ENCODE measurements around the gene SORT1. TPM values are rescaled to one million over a fixed set of nuclear protein-coding genes. Genes with fewer than 3 reads are reported as not detected.

Gene SORT1
- total and polyA plus RNA-seq, 2 of the 8 experiments (the other 6 are each of a cell fraction or from before 2014, with no cell fraction given) = 18.7 to 69.6 TPM

- Histone ChIP-seq H2BK20ac (ENCODE audit: low read length) (no peak overlapping the region), H4K8ac (ENCODE audit: extremely low read depth, insufficient read depth, low read length) (no peak overlapping the region), H3K36me3 (ENCODE audit: control insufficient read depth in 2 of 4, insufficient read depth in 4 of 4, low read length in 3 of 4) (no peaks in the 10 kb centered on the region), H2BK15ac (ENCODE audit: low read length) (no peak overlapping the region), H3K27ac (ENCODE audit: low read depth, low read length) (no peak overlapping the region), H3K56ac (replicated peaks; ENCODE audit: insufficient read length, low read depth, low read length) (no peak overlapping the region), H3K27me3 (replicated peaks in 1 of 4; ENCODE audit: control insufficient read depth in 3 of 4, extremely low read depth in 1 of 4, insufficient read depth in 3 of 4, low read length in 3 of 4) (no peaks in the 10 kb centered on the region), H3K23ac (ENCODE audit: insufficient read length) (no peak overlapping the region), H2BK12ac (ENCODE audit: low read depth, low read length) (no peak overlapping the region), H3K23me2 (ENCODE audit: low read depth, low read length) (no peaks in the 10 kb centered on the region; the same call in 1 of the 2 replicates), H3K9ac (replicated peaks in 1 of 4; ENCODE audit: extremely low read depth in 1 of 4, low read depth in 3 of 4, low read length in 3 of 4) (no peak overlapping the region), H3K4me2 (ENCODE audit: insufficient read depth in 1 of 2, low read depth in 2 of 2, low read length in 2 of 2) (no peak overlapping the region), H2BK120ac (replicated peaks; ENCODE audit: low read depth, low read length) (no peak overlapping the region), H3K4me3 (ENCODE audit: extremely low read depth in 1 of 4, insufficient read depth in 2 of 4, low read depth in 3 of 4, low read length in 4 of 4) (no peak overlapping the region), H4K91ac (replicated peaks; ENCODE audit: insufficient read length, low read length) (no peak overlapping the region), H2AK5ac (ENCODE audit: low read depth, low read length) (no peak overlapping the region), H3K14ac (ENCODE audit: insufficient read length) (no peak overlapping the region), H2AFZ (ENCODE audit: low read length) (no peak overlapping the region), H3K4ac (replicated peaks; ENCODE audit: insufficient read length, low read depth, low read length) (no peak overlapping the region), H3K79me2 (ENCODE audit: control insufficient read depth in 1 of 2, insufficient read depth in 2 of 2, low read length in 2 of 2) (peaks cover 3 to 96% of the 10 kb centered on the region in 2 experiments; a peak in 3 of 4 replicates), H3K4me1 (replicated peaks in 1 of 4; ENCODE audit: control insufficient read depth in 3 of 4, insufficient read depth in 4 of 4, low read length in 3 of 4) (peaks cover 0 to 16% (median 3%) of the 10 kb centered on the region in 4 experiments; a peak in 3 of 7 replicates), H4K20me1 (replicated peaks in 1 of 2; ENCODE audit: control insufficient read depth in 1 of 2, insufficient read depth in 2 of 2, low read length in 2 of 2) (peaks cover 0 to 10% of the 10 kb centered on the region in 2 experiments), H2BK5ac (ENCODE audit: low read depth, low read length) (no peak overlapping the region), H3K18ac (ENCODE audit: extremely low read depth, low read length) (no peak overlapping the region), H3K9me3 (ENCODE audit: insufficient read depth in 2 of 2, low read depth in 1 of 2, low read length in 1 of 2) (no peaks in the 10 kb centered on the region), H4K5ac (ENCODE audit: insufficient read length, low read depth, low read length) (no peak overlapping the region), H3K79me1 (ENCODE audit: low read depth, low read length) (peaks cover 8% of the 10 kb centered on the region; the same call in 1 of the 2 replicates)
- FAIRE-seq (no peak), DNase-seq (ENCODE audit: low read depth in 1 of 2, low spot score in 2 of 2) (no peak)
- 84% methylated on average over 2 of the region's 2 CpGs; no CpG with 5 or more reads in 1 of the 2 experiments for WGBS, 2 experiments (ENCODE audit: extremely low coverage in 1 of 2, insufficient coverage in 1 of 2, insufficient read length in 1 of 2, insufficient replicate concordance in 2 of 2, low coverage in 1 of 2, low lambda C conversion rate in 2 of 2, missing lambda C conversion rate in 1 of 2)
- CTCF ChIA-PET (ENCODE audit: partially characterized antibody) = interaction anchor here (0.6 to 2.4 kb wide), 5 partner anchors 10 to 109 kb away, joined by 3 to 14 read pairs (median 5); partner anchors contain the start of gene SORT1
- POLR2A ChIA-PET (ENCODE audit: partially characterized antibody) = interaction anchor here (0.7 to 1.7 kb wide), 2 partner anchors 9 to 12 kb away, joined by 3 to 5 read pairs; partner anchors contain the start of gene SORT1
- TF ChIP-seq SIRT6 (IDR thresholded peaks at IDR 0.05; ENCODE audit: low read length) = no peak
- TF ChIP-seq SAP30 (IDR thresholded peaks at IDR 0.05; ENCODE audit: insufficient read depth, insufficient replicate concordance, low read length) = no peak
- no peak for TF ChIP-seq POLR2AphosphoS5 (IDR thresholded peaks at IDR 0.05; ENCODE audit: low read depth, low read length)
- no peak for TF ChIP-seq CBX8 (IDR thresholded peaks at IDR 0.05; ENCODE audit: borderline replicate concordance, low read depth, low read length)
- TF ChIP-seq RNF2 (IDR thresholded peaks at IDR 0.05; ENCODE audit: borderline replicate concordance, low read depth, low read length, missing control alignments, poor library complexity, severe bottlenecking) = no peak
- TF ChIP-seq RFX5 (IDR thresholded peaks at IDR 0.05; ENCODE audit: borderline replicate concordance, low read depth, low read length) = no peak
- no peak for TF ChIP-seq SP2 (IDR thresholded peaks at IDR 0.05; ENCODE audit: low read length)
- TF ChIP-seq POU5F1 (IDR thresholded peaks at IDR 0.05; ENCODE audit: low read depth, low read length) = no peak
- no peak for TF ChIP-seq BRCA1 (IDR thresholded peaks at IDR 0.05; ENCODE audit: low read depth, low read length)
- TF ChIP-seq HDAC6 (IDR thresholded peaks at IDR 0.05; ENCODE audit: low read depth, low read length) = no peak
- no peak for TF ChIP-seq PHF8 (conservative IDR thresholded peaks at IDR 0.05; ENCODE audit: low read depth, low read length)
- TF ChIP-seq TAF7 (optimal IDR thresholded peaks at IDR 0.05; ENCODE audit: borderline replicate concordance, low read depth, low read length) = no peak
Measured at GRCh38 chr1:109386054-109386717, 11.5 kb downstream of the SORT1 start.
